ENCODE measurements around the gene TNK2.

GRCh38 chr3:195907934-195908693 is at the start of gene TNK2:
- TF ChIP-seq ZNF274 (IDR thresholded peaks at IDR 0.05; ENCODE audit: low read depth, low read length) (no peak), YY1 (IDR thresholded peaks at IDR 0.05; ENCODE audit: insufficient read depth, insufficient read length) (no peak)
